KMS-11 (cell line): ENCODE results near the gene CTDSPL2.

Source experiments
- H2AFZ ChIP-seq: fragments of 200-600 bp; sonication (generic); 2 replicates; pipeline ENCODE4 v1.6.1; 2016; ENCODE audit warnings: antibody characterized with exemption, mixed run types, low read depth
- H3K27ac ChIP-seq: fragments of 200-600 bp; sonication (generic); 2 replicates; pipeline ENCODE4 v1.6.1; 2016; ENCODE audit warnings: mild to moderate bottlenecking, mixed run types
- H3K27me3 ChIP-seq: fragments of 200-600 bp; sonication (generic); 2 replicates; pipeline ENCODE4 v1.6.1; 2017; ENCODE audit warnings: mild to moderate bottlenecking, low read depth, mixed run types, moderate library complexity; ENCODE audit not compliant: insufficient read depth
- H3K36me3 ChIP-seq: fragments of 200-600 bp; sonication (generic); 2 replicates; pipeline ENCODE4 v1.6.1; 2017; ENCODE audit warnings: mild to moderate bottlenecking, mixed run types; ENCODE audit not compliant: insufficient read depth
- H3K4me1 ChIP-seq: fragments of 200-600 bp; sonication (generic); 2 replicates; pipeline ENCODE4 v1.6.1; 2016; ENCODE audit warnings: mild to moderate bottlenecking, low read depth, mixed run types; ENCODE audit not compliant: poor library complexity, severe bottlenecking
- H3K4me2 ChIP-seq: fragments of 200-600 bp; sonication (generic); 2 replicates; pipeline ENCODE4 v1.7.0; 2016; ENCODE audit warnings: mild to moderate bottlenecking, mixed run types
- H3K4me3 ChIP-seq: fragments of 200-600 bp; sonication (generic); IDR thresholded peaks from 2 replicates; pipeline ENCODE4 v1.6.1; 2017; ENCODE audit warnings: low read depth, low read length, mixed read lengths; ENCODE audit not compliant: insufficient read depth
- H3K79me2 ChIP-seq: fragments of 200-600 bp; sonication (generic); 2 replicates; pipeline ENCODE4 v1.6.1; 2016; ENCODE audit warnings: low read depth, mixed run types; ENCODE audit not compliant: insufficient read depth
- H3K9ac ChIP-seq: fragments of 200-600 bp; sonication (generic); 2 replicates; pipeline ENCODE4 v1.6.1; 2016; ENCODE audit warnings: mild to moderate bottlenecking, mixed run types
- H4K20me1 ChIP-seq: fragments of 200-600 bp; sonication (generic); 2 replicates; pipeline ENCODE4 v1.6.1; 2016; ENCODE audit warnings: mild to moderate bottlenecking, mixed run types; ENCODE audit not compliant: insufficient read depth
- CTCF ChIP-seq: fragments of 200-600 bp; sonication (generic); conservative IDR thresholded peaks from 2 replicates; pipeline ENCODE4 v1.6.1; 2017; ENCODE audit warnings: low read depth, mild to moderate bottlenecking, antibody characterized with exemption, low read length, moderate library complexity, mixed read lengths

The CTDSPL2 gene

DNA sequence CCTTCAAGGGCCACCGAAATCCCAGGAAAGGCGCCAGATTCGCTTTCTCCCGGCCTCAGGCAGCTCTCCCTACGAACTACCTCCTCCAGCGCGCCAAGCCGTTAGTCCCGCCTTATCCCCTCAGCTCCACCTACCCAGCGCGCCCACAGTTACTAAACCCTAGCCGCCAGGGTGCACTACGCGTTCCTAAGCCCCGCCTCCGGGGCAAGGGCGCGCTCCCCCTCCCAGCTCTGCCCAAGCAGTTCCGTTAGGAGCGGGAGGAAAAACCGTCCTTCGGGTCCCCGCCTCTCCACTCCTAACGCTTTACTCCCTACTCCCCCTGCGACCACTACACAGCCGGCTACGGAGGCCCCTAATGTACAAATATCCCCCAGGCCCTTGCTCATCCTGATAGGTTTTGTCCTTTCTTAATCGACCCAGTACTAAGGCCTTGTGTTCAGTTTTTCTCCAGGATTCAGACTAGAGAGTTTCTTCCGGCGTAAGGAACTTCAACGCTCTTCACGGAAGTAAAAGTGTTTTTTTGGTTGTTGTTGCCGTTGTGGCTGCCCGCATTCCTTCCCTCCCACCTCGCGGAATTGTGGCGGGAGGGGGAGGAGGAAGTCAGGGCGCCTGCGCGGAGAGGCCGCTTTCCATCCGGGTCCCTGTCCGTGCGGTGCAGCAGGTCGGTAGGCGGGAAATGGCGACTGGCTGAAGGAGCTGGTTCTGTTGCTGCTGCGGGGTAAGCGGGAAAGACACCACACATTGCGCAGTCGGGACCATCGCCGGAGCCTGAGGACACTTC, at the start of gene CTDSPL2:
Gene CTDSPL2, plus strand, starts transcription at position 655 of the 781 bp plus-strand sequence. CDS start 31,386 bp downstream, outside the sequence.
- no peak within 1 kb of the TSS for H3K4me3 ChIP-seq
- H3K27me3 ChIP-seq, result no peaks in the 10 kb centered on the region
- peaks cover 4% of the 10 kb centered on the region; the same call in 1 of the 2 replicates for H4K20me1 ChIP-seq
- H3K79me2 ChIP-seq, result peaks cover 47% of the 10 kb centered on the region
- peak; percentile 30; the same call in 1 of the 2 replicates for TF ChIP-seq CTCF
- H3K36me3 ChIP-seq, result no peaks in the 10 kb centered on the region
- peak within 1 kb of the TSS; percentile 98 for H3K27ac ChIP-seq
- H3K9ac ChIP-seq, result peak within 1 kb of the TSS; percentile 93
- H3K4me2 ChIP-seq, result peak within 1 kb of the TSS; percentile 77
- H2AFZ ChIP-seq, result peak within 1 kb of the TSS; percentile 93
- peaks cover 26% of the 10 kb centered on the region for H3K4me1 ChIP-seq

DNA sequence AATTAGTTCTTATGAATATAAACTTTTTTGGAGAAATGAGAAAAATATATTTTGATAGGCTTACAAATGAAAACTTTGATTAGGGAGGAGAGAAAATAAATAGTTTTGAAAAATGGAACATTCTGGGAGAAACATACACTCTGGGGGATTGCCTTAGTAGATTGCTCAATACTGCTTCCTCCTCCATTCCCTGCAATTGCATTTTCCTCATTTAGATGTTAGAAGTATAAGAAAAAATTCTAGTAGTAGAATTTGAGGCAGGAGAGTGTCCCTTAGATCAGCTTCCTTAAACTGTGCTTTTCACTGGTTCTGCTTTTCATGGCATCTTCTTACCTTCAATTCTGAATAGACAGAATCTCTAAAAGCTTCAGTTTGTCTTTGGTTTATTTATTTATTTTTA, 46.2 kb upstream of the CTDSPL2 start:
- no peak overlapping the region for H2AFZ ChIP-seq
- H3K4me2 ChIP-seq, result no peak overlapping the region
- no peaks in the 10 kb centered on the region for H3K27me3 ChIP-seq
- H3K27ac ChIP-seq, result no peak overlapping the region
- no peak for TF ChIP-seq CTCF
- H3K36me3 ChIP-seq, result 0 out of 2 replicates have a peak, but pooled peaks cover 6% of the 10 kb centered on the region
- H3K4me3 ChIP-seq, result no peak overlapping the region
- no peaks in the 10 kb centered on the region for H3K79me2 ChIP-seq
- H4K20me1 ChIP-seq, result no peaks in the 10 kb centered on the region
- no peak overlapping the region for H3K9ac ChIP-seq
- peaks cover 30% of the 10 kb centered on the region for H3K4me1 ChIP-seq

DNA sequence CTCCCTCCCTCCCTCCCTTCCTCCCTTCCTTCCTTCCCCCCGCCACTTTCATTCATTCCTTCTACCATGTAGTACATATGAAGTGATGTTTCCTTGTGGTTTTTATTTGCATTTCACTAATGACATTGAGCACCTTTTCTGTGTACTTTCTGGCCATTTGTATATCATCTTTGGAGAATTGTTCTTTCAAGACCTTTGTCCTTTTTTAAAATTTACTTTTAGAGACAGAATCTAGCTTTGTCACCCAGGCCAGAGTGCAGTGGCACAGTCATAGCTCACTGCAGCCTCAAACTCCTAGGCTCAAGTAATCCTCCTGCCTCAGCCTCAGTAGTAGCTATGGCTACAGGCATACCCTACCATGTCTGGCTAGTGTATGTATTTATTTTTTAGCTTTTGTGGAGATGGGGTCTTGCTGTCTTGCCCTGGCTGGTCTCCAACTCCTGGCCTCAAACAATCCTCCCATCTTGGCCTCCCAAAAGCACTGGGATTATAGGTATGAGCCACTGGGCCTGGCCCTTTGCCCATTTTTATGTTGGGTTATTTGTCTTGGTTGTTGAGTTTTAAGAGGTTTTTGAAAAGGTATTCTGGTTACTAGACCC, 42.0 kb upstream of the CTDSPL2 start:
- H3K27me3 ChIP-seq, result no peaks in the 10 kb centered on the region
- H3K4me2 ChIP-seq, result peak overlapping the region; percentile 31
- H3K36me3 ChIP-seq, result 0 out of 2 replicates have a peak, but pooled peaks cover 6% of the 10 kb centered on the region
- H3K9ac ChIP-seq, result no peak overlapping the region; the same call in 1 of the 2 replicates
- peaks cover 34% of the 10 kb centered on the region for H3K4me1 ChIP-seq
- TF ChIP-seq CTCF, result no peak
- no peaks in the 10 kb centered on the region for H4K20me1 ChIP-seq
- no peak overlapping the region for H2AFZ ChIP-seq
- no peaks in the 10 kb centered on the region for H3K79me2 ChIP-seq
- H3K4me3 ChIP-seq, result no peak overlapping the region
- H3K27ac ChIP-seq, result peak overlapping the region; percentile 72

DNA sequence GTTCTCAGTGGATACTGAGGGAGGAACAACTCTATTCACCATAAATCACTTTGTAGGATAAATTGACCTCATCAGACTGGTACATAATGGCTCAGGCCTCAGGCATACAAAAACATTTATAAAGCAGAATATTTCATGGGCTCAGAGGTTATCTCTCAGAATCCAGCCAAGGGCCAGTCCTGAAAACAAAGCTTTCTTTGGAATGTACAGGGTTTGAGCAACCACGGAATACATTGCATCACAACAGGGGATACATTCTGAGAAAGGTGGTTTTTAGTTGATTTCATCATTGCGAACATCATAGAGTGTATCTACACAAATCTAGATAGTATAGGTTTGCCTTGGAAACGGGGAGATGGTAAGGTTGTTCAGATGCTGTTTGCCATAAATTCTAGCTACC, 33.4 kb upstream of the CTDSPL2 start:
- Histone ChIP-seq H3K79me2 (no peaks in the 10 kb centered on the region), H3K4me1 (peaks cover 7% of the 10 kb centered on the region), H3K4me2 (no peak overlapping the region), H3K36me3 (no peaks in the 10 kb centered on the region), H3K27ac (no peak overlapping the region), H4K20me1 (no peaks in the 10 kb centered on the region), H3K9ac (no peak overlapping the region), H2AFZ (no peak overlapping the region), H3K4me3 (no peak overlapping the region), H3K27me3 (no peaks in the 10 kb centered on the region)
- no peak for TF ChIP-seq CTCF
